Measurements from ENCODE around the gene PRUNE2. TPM values are rescaled to one million over a fixed set of nuclear protein-coding genes. Genes with fewer than 3 reads are reported as not detected.

Gene PRUNE2
- total and polyA plus RNA-seq, 9 of the 15 experiments (the other 6 are each of a cell fraction or from before 2014, with no cell fraction given) = 0.05 to 0.45 (median 0.18) TPM; not detected in 1

DNA sequence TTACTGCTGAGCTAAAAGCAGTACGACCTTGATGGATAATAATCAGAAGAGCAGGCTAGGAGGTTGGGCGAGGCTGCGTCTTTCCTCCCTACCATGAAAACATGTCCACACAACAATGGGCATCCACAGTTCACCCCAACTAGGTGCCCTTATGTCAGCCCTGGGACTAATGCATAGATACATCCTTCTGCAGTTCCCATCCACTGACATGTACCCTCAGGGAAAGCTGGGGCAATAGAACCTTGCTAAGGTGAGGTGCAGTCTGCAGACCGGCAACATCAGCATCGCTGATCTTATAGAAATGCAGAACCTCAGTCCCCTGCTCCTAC lies 697 bp upstream of the PRUNE2 start (continued):
- no peak for TF ChIP-seq ASH1L (IDR thresholded peaks at IDR 0.05; ENCODE audit: borderline replicate concordance, low read depth, partially characterized antibody)

DNA sequence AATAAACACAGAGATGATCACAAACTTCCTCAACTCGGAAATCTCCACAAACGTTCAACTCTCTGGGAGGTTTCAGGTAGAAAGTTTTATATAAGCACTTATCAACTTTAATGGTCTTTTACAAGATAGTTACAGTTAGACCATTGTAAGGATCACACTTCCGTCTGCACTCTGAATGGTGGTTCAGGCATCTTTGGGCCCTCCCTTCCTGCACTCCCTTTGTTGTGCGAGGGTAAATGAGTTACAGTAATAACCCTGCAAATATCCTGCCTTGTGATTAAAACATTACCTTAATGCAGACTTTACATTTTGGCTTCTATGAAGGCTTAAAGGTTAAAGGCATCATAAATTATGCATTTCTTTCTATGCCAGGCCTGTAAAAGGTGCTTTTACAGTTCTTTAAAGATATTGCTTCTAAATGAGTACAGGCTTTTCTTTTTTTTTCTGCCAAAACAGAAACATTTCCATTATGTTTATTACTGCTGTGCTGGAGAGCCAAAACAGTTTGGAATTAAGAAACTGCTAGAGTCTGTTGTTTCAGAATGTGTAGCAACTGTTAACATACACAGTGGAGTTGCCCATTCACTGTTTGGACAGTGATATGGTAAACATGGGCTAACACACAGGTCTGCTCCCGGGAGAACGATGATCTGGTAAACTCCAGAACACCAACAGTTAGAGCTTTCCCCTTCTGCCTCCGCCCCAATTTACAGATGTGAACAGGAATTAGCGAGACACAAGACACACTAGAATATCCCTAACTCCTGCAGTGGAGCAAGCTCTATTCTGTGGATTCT lies 1.1 kb downstream of the PRUNE2 start:
- in situ Hi-C loops (cut with MboI) = no loop called here
- no peaks in the 10 kb centered on the region for H3K9me3 ChIP-seq (replicated peaks; ENCODE audit: control insufficient read depth, insufficient read depth, low read depth, low read length)
- H3K4me2 ChIP-seq (ENCODE audit: insufficient read depth, low read length) = no peak overlapping the region
- no peaks in the 10 kb centered on the region for H3K9me1 ChIP-seq (ENCODE audit: control insufficient read depth, insufficient read depth, low read length)
- CTCF ChIA-PET (ENCODE audit: low intra/inter-chr PET ratio) = no interaction called here
- FAIRE-seq (no peak), ATAC-seq (no peak), DNase-seq (ENCODE audit: extremely low read depth in 1 of 4, low spot score in 3 of 4) (no peak)
- no peaks in the 10 kb centered on the region for H3K36me3 ChIP-seq (ENCODE audit: control insufficient read depth, insufficient read depth, low read length)
- intact Hi-C loops (cut with micrococcal nuclease) = no loop called here
- H3K4me3 ChIP-seq = no peak overlapping the region
- no peaks in the 10 kb centered on the region for H3K79me2 ChIP-seq (ENCODE audit: control insufficient read depth, insufficient read depth, low read length)
- H3K9ac ChIP-seq (ENCODE audit: insufficient read depth in 1 of 2, low read depth in 2 of 2, low read length in 2 of 2) = no peak overlapping the region
- H3K27me3 ChIP-seq (ENCODE audit: control insufficient read depth in 2 of 2, insufficient read depth in 2 of 2, low read length in 2 of 2) = peaks cover 0 to 10% of the 10 kb centered on the region in 2 experiments; a peak in 2 of 5 replicates
- WGBS (ENCODE audit: insufficient coverage, low coverage, missing lambda C conversion rate) = 0% methylated on average over 8 of the region's 8 CpGs
- H2AFZ ChIP-seq (ENCODE audit: low read depth, low read length) = no peak overlapping the region
- POLR2A ChIA-PET = interaction anchor here (0.7 kb wide), 1 partner anchor 27 kb away, joined by 3 read pairs; no protein-coding TSS in a partner anchor
- no peaks in the 10 kb centered on the region for H4K20me1 ChIP-seq (replicated peaks; ENCODE audit: control insufficient read depth, insufficient read depth, low read length)
- H3K27ac ChIP-seq (ENCODE audit: extremely low read depth, low read depth, low read length) = no peak overlapping the region
- no TSS peak for BruUV-seq (replicated peaks)
- H3K4me1 ChIP-seq (replicated peaks in 1 of 2; ENCODE audit: control insufficient read depth in 2 of 2, insufficient read depth in 2 of 2, low read length in 2 of 2) = peaks cover 0 to 5% of the 10 kb centered on the region in 2 experiments; a peak in 1 of 5 replicates
- TF ChIP-seq HMGN3 (IDR thresholded peaks at IDR 0.05; ENCODE audit: borderline replicate concordance, extremely low read depth, insufficient read length, low read depth, low read length) (no peak), ZNF12 (CRISPR knock-in tag; IDR thresholded peaks at IDR 0.05) (no peak), CHD4 (IDR thresholded peaks at IDR 0.05; ENCODE audit: insufficient read depth, insufficient replicate concordance, low read depth, low read length, poor library complexity, severe bottlenecking) (no peak), RBM39 (optimal IDR thresholded peaks at IDR 0.05; ENCODE audit: low read depth, low read length) (no peak)

All from K562 (cell line).